Fibroblast of pulmonary artery (primary cell): ENCODE data around the gene ARL1.

Experiments used
- DNase-seq: peaks from one replicate; pipeline ENCODE4 v3.0.0-alpha.2; 2010; ENCODE audit warnings: low read depth
- H3K4me3 ChIP-seq: replicated peaks from 2 replicates; pipeline ENCODE4 v1.5.1; 2011; ENCODE audit warnings: low read depth, mild to moderate bottlenecking, control low read depth, low read length, moderate library complexity
- CTCF ChIP-seq: IDR thresholded peaks from 2 replicates; pipeline ENCODE4 v1.5.1; 2011; ENCODE audit warnings: mild to moderate bottlenecking, control low read depth, low read length, inconsistent platforms; ENCODE audit errors: missing control alignments

The ARL1 gene

DNA sequence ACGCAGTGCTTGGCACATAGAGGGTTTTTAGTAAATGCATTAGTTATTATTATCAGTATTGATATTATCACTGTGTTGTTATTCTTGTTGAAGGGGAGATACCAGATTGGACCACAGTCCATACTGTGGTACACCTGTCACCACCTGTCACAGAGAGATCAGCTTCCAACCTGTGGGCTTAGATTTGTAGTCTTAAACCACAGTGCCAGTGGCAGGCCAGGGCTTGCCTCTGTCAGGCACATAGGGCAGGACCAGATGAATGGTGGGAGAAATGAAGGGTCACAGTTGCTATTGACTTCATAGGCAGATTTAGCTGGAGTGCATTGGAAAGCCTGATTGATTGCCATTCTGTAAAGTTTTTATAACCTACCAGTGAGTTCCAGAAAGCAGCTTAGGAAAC, 35.1 kb downstream of the ARL1 start:
- no peak for TF ChIP-seq CTCF
- DNase-seq, result no peak
- no peak overlapping the region for H3K4me3 ChIP-seq

DNA sequence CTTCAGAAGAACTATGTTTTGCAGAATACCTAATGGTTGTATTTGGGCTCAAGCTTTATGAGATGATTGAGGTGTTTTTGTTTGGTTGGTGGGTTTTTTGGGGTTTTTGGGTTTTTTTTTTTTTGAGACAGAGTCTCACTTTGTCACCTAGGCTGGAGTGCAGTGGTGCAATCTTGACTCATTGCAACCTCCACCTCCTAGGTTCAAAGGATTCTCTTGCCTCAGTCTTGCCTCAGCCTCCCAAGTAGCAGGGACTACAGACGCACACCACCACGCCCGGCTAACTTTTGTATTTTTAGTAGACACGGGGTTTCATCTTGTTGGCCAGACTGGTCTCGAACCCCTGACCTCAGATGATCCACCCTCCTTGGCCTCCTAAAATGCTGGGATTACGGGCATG, 39.6 kb downstream of the ARL1 start:
- no peak overlapping the region for H3K4me3 ChIP-seq
- no peak for TF ChIP-seq CTCF
- DNase-seq, result no peak

GRCh38 chr12:101361455-101361854, 46.1 kb downstream of the ARL1 start:
- no peak for DNase-seq
- TF ChIP-seq CTCF, result no peak
- H3K4me3 ChIP-seq, result no peak overlapping the region

- TF ChIP-seq CTCF, result no peak
- H3K4me3 ChIP-seq, result no peak overlapping the region
- DNase-seq, result no peak
These were observed 50.8 kb downstream of the ARL1 start for GRCh38 chr12:101356794-101357193.

DNA sequence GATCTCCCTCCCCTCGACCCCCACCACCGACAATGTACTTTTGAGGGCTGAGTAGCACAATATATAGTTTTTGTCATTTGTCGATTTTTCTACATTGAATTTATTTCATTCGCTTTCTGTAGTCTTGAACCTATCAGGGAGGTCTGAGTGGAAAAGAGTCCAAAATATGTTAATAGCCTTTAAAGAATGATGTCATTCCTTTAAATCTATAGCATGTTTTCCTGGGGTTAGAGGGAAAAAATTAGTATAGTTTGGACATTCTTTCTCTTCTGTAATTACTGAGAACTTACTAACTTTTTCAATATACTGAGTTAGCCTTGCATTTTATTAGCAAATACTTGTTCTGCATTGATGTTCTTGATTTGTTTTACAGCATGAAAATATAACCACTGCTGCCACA, 55.9 kb downstream of the ARL1 start:
- no peak overlapping the region for H3K4me3 ChIP-seq
- DNase-seq, result no peak
- TF ChIP-seq CTCF, result no peak

DNA sequence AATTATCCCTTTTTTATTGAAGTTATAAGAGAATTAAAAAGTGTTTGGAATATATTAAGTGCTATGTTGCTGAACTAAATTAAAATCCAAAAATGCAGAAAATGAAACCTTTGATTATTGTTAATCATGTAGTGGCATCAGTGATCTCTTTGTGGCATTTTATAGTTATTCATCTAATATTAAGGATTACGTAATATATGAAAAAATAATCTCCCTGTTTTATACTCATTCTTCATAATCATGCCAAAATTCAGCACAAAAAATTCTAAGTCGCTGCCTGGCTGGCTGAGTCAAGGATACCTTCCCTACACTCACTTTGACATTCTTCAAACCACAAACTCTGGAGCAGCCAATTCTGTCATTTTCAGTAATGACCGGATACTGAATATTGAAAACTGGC, 63.7 kb downstream of the ARL1 start:
- TF ChIP-seq CTCF, result no peak
- no peak overlapping the region for H3K4me3 ChIP-seq
- DNase-seq, result no peak
